HEK293T (cell line): ENCODE results near the gene KCNC1.

Experiments
- FOXM1 ChIP-seq: fragments of 450-650 bp; IDR thresholded peaks from 2 replicates; pipeline ENCODE4 v1.6.1; 2017; ENCODE audit warnings: mild to moderate bottlenecking, borderline replicate concordance
- HDGF ChIP-seq: fragments of 450-650 bp; IDR thresholded peaks from 2 replicates; pipeline ENCODE4 v1.6.1; 2017; ENCODE audit warnings: antibody characterized with exemption, borderline replicate concordance
- LEF1 ChIP-seq: fragments of 450-650 bp; IDR thresholded peaks from 2 replicates; pipeline ENCODE4 v1.6.1; 2017; ENCODE audit warnings: mild to moderate bottlenecking, borderline replicate concordance
- SP1 ChIP-seq: fragments of 450-650 bp; IDR thresholded peaks from 2 replicates; pipeline ENCODE4 v1.6.1; 2017
- SUZ12 ChIP-seq: fragments of 450-650 bp; IDR thresholded peaks from 2 replicates; pipeline ENCODE4 v1.6.1; 2016; ENCODE audit warnings: mild to moderate bottlenecking
- TARDBP ChIP-seq: fragments of 450-650 bp; IDR thresholded peaks from 2 replicates; pipeline ENCODE4 v1.6.1; 2016

GRCh38 chr11:17743808-17744119, 9.2 kb downstream of the KCNC1 start:
- no peak for TF ChIP-seq SP1
- no peak for TF ChIP-seq LEF1
- TF ChIP-seq FOXM1 = no peak
- no peak for TF ChIP-seq HDGF
- no peak for TF ChIP-seq SUZ12
- TF ChIP-seq TARDBP = no peak
